ENCODE measurements around the gene ATXN2. TPM values are rescaled to one million over a fixed set of nuclear protein-coding genes. Genes with fewer than 3 reads are reported as not detected.

ATXN2 gene
- total and polyA plus RNA-seq, 9 of the 15 experiments (the other 6 are each of a cell fraction or from before 2014, with no cell fraction given): 16.8 to 67.8 (median 29.3) TPM

- intact Hi-C loops (cut with micrococcal nuclease): no loop called here
- CTCF ChIA-PET (ENCODE audit: low intra/inter-chr PET ratio): no interaction called here
These were observed 24.2 kb downstream of the ATXN2 start for GRCh38 chr12:111574797-111575443.

More at GRCh38 chr12:111574797-111575443, 24.2 kb downstream of the ATXN2 start:
- Histone ChIP-seq H4K20me1 (replicated peaks; ENCODE audit: control insufficient read depth, insufficient read depth, low read length) (peaks cover 11% of the 10 kb centered on the region; the same call in 1 of the 2 replicates), H3K79me2 (ENCODE audit: control insufficient read depth, insufficient read depth, low read length) (peaks cover 88% of the 10 kb centered on the region), H3K4me1 (replicated peaks in 1 of 2; ENCODE audit: control insufficient read depth in 2 of 2, insufficient read depth in 2 of 2, low read length in 2 of 2) (peaks cover 14 to 36% of the 10 kb centered on the region in 2 experiments), H2AFZ (ENCODE audit: low read depth, low read length) (no peak overlapping the region), H3K36me3 (ENCODE audit: control insufficient read depth, insufficient read depth, low read length) (peaks cover 20% of the 10 kb centered on the region), H3K27me3 (ENCODE audit: control insufficient read depth in 2 of 2, insufficient read depth in 2 of 2, low read length in 2 of 2) (no peaks in the 10 kb centered on the region), H3K9me1 (ENCODE audit: control insufficient read depth, insufficient read depth, low read length) (peaks cover 5% of the 10 kb centered on the region), H3K9me3 (replicated peaks; ENCODE audit: control insufficient read depth, insufficient read depth, low read depth, low read length) (no peaks in the 10 kb centered on the region; the same call in 1 of the 2 replicates), H3K4me2 (ENCODE audit: insufficient read depth, low read length) (no peak overlapping the region), H3K9ac (ENCODE audit: insufficient read depth in 1 of 2, low read depth in 2 of 2, low read length in 2 of 2) (peak overlapping the region in 1 of 2 experiments; percentile 43; a peak in 1 of 4 replicates), H3K4me3 (no peak overlapping the region), H3K27ac (ENCODE audit: extremely low read depth, low read depth, low read length) (no peak overlapping the region)
- in situ Hi-C loops (cut with MboI): no loop called here
- no peak for DNase-seq (ENCODE audit: extremely low read depth in 1 of 4, low spot score in 3 of 4)
- FAIRE-seq: no peak
- BruUV-seq (replicated peaks): no TSS peak
- TF ChIP-seq ZNF184 (CRISPR knock-in tag; IDR thresholded peaks at IDR 0.05): no peak
- TF ChIP-seq HMBOX1 (IDR thresholded peaks at IDR 0.05): peak; percentile 56
- ATAC-seq: no peak
- POLR2A ChIA-PET: interaction anchor here (0.6 to 2.3 kb wide), 4 partner anchors 10 to 117 kb away, joined by 3 to 8 read pairs (median 4); no protein-coding TSS in a partner anchor
- WGBS (ENCODE audit: insufficient coverage, low coverage, missing lambda C conversion rate): 44% methylated on average over 7 of the region's 7 CpGs

Measured in K562 (cell line).